Activated CD4-positive, CD25-positive, alpha-beta regulatory T cell treated with anti-CD3 and anti-CD28 coated beads, Interleukin-2, amount 50 U/mL, for 72 hours (primary cell): ENCODE data around the gene ABCF2.

ENCODE experiments used
- DNase-seq: peaks from one replicate; pipeline ENCODE4 v3.0.0; 2021

The ABCF2 gene

GRCh38 chr7:151240942-151241754, 14.1 kb upstream of the ABCF2 start:
- no peak for DNase-seq

GRCh38 chr7:151240536-151240935, 13.5 kb upstream of the ABCF2 start:
- no peak for DNase-seq

- DNase-seq = no peak
Observed at GRCh38 chr7:151239837-151240459, 12.9 kb upstream of the ABCF2 start.

- DNase-seq = no peak
Observed at GRCh38 chr7:151238924-151239836, 12.2 kb upstream of the ABCF2 start.

- no peak for DNase-seq
Observed at GRCh38 chr7:151238190-151238810, 11.3 kb upstream of the ABCF2 start.

GRCh38 chr7:151237244-151238189, 10.5 kb upstream of the ABCF2 start:
- DNase-seq = no peak

- no peak for DNase-seq
Observed at GRCh38 chr7:151236406-151236805, 9.4 kb upstream of the ABCF2 start.

GRCh38 chr7:151235091-151235787, 8.2 kb upstream of the ABCF2 start:
- no peak for DNase-seq

- no peak for DNase-seq
Observed at GRCh38 chr7:151233804-151234203, 6.8 kb upstream of the ABCF2 start.

- DNase-seq = peak; percentile 68
Observed at GRCh38 chr7:151232917-151233701, 6.1 kb upstream of the ABCF2 start.

- DNase-seq = peak; percentile 89
Observed at GRCh38 chr7:151232091-151232916, 5.3 kb upstream of the ABCF2 start, which contains the start of gene CHPF2. Gene CHPF2, plus strand, starts transcription at chr7:151232483. Its CDS starts 1,529 bp downstream, at chr7:151234012.

- DNase-seq = no peak
Observed at GRCh38 chr7:151231080-151231479, 4.1 kb upstream of the ABCF2 start.

- DNase-seq = no peak
Observed at GRCh38 chr7:151229249-151229648, 2.2 kb upstream of the ABCF2 start.

GRCh38 chr7:151228024-151228866, 1.2 kb upstream of the ABCF2 start:
- DNase-seq = no peak

GRCh38 chr7:151226560-151226874, 488 bp downstream of the ABCF2 start:
- DNase-seq = no peak

GRCh38 chr7:151225948-151226510, 976 bp downstream of the ABCF2 start:
- no peak for DNase-seq

GRCh38 chr7:151223728-151224127, 3.3 kb downstream of the ABCF2 start:
- DNase-seq = no peak

- no peak for DNase-seq
Observed at GRCh38 chr7:151218170-151218569, 8.8 kb downstream of the ABCF2 start.
